Fibroblast of the aortic adventitia (primary cell): ENCODE data around the gene GDI2. TPM values are rescaled to one million over a fixed set of nuclear protein-coding genes. Genes with fewer than 3 reads are reported as not detected.
"Not testable (repeated sequence)": the region's sequence is repeated elsewhere in the genome, so short reads cannot be mapped to it uniquely, and the experiment has no call there.

Experiments
- DNase-seq: peaks from one replicate; pipeline ENCODE4 v3.0.0-alpha.2; 2010; ENCODE audit warnings: low read depth
- H3K4me3 ChIP-seq: 2 replicates; pipeline ENCODE4 v1.5.1; 2011; ENCODE audit warnings: low read depth, mild to moderate bottlenecking, control low read depth, low read length, moderate library complexity
- CTCF ChIP-seq: IDR thresholded peaks from 2 replicates; pipeline ENCODE4 v1.5.1; 2011; ENCODE audit warnings: mild to moderate bottlenecking, low read length, control low read depth, inconsistent platforms; ENCODE audit not compliant: insufficient read depth
- total RNA-seq: library from RNA; depleted of rRNA; stranded (reverse); fragments of >200 nt; gene quantifications from 2 replicates; pipeline ENCODE4 v1.2.3, GENCODE V29; 2012; ENCODE audit warnings: low replicate concordance

Gene GDI2
- total RNA-seq, 1 donor, result 482 TPM

DNA sequence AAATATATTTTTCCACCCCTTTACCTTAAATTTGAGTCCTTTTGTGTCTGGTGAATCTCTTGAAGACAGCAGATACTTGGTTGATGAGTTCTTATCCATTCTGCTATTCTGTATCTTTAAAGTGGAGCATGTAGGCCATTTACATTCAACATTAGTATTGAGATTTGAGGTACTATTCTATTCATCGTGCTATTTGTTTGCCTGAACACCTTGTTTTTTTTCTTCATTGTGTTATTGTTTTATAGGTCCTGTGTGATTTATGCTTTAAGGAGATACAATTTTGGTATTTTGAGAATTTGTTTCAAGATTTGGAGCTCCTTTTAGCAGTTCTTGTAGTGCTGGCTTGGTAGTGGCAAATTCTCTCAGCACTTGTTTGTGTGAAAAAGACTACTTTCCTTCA is 29.9 kb downstream of the GDI2 start:
- DNase-seq, result no peak
- no peak overlapping the region for H3K4me3 ChIP-seq
- no peak for TF ChIP-seq CTCF

DNA sequence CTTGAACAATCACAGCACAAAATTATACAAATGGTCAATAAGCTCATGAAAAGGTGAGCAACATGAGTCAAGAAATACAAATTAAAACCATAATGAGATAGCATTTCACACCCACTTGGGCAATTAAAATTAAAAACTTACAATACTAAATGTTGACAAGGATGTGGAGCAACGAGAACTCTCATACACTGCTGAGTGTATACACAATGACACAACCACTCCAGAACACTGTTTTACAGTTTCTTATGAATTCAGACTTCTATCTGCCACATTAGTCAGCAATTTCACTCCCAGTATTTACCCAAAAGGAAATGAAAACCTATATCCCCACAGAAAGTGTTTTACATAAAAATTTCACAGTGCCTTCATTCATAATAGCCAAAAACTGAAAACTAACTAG is 31.1 kb downstream of the GDI2 start:
- TF ChIP-seq CTCF, result no peak
- no peak for DNase-seq
- no peak overlapping the region for H3K4me3 ChIP-seq

GRCh38 chr10:5779730-5780129 is 33.5 kb downstream of the GDI2 start:
- TF ChIP-seq CTCF, result no peak
- no peak for DNase-seq
- no peak overlapping the region for H3K4me3 ChIP-seq

DNA sequence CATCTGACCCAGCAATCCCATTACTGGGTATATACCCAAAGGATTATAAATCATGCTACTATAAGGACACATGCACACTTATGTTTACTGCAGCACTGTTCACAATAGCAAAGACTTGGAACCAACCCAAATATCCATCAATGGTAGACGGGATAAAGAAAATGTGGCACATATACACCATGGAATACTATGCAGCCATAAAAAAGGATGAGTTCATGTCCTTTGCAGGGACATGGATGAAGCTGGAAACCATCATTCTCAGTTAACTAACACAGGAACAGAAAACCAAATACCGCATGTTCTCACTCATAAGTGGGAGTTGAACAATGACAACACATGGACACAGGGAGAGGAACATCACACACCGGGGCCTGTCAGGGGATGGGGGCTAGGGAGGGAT is 35.5 kb downstream of the GDI2 start:
- H3K4me3 ChIP-seq, result not testable (repeated sequence)

GRCh38 chr10:5776881-5777197 is 36.4 kb downstream of the GDI2 start:
- DNase-seq, result peak; percentile 85
- no peak for TF ChIP-seq CTCF
- H3K4me3 ChIP-seq, result no peak overlapping the region

More for the DNA sequence above, 35.5 kb downstream of the GDI2 start:
- not testable (repeated sequence) for DNase-seq

GRCh38 chr10:5776136-5776880 is 36.9 kb downstream of the GDI2 start:
- peak; percentile 46 for TF ChIP-seq CTCF
- DNase-seq, result peak; percentile 66
- no peak overlapping the region for H3K4me3 ChIP-seq

DNA sequence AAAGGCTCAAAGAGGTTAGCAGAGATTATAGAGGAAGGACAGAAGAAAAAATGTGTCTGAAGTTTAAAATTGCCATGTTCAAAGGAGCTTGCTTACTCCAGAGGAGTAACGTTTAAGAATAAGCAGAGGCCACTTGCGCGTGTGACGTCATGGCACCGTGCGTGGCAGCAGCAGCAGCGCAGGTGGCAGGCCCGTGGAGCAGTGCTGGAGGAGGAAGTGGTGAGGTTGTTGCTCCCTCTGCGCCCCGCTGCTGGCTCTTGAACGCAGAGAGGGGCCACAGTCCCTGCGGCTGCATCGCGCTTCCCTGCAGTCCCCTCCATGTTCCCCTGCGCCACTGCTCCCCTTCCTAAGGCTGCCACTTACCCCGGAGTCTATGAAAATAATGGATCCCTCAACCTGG is 37.5 kb downstream of the GDI2 start:
- TF ChIP-seq CTCF, result no peak
- no peak overlapping the region for H3K4me3 ChIP-seq
- DNase-seq, result no peak
